ENCODE results near the gene HSPA12A. TPM values are rescaled to one million over a fixed set of nuclear protein-coding genes. Genes with fewer than 3 reads are reported as not detected.

Gene HSPA12A
- total RNA-seq, 1 experiment from 2014 or later = 2.4 TPM

- Mint-ChIP-seq H3K27me3 (ENCODE audit: unreplicated experiment) (peaks cover 25% of the 10 kb centered on the region), H3K4me1 (ENCODE audit: low read depth, unreplicated experiment) (peaks cover 8% of the 10 kb centered on the region), H3K9me3 (ENCODE audit: low read depth, unreplicated experiment) (no peaks in the 10 kb centered on the region), H3K27ac (ENCODE audit: unreplicated experiment) (no peak overlapping the region), H3K4me3 (ENCODE audit: low read depth, unreplicated experiment) (no peak overlapping the region), H3K36me3 (ENCODE audit: insufficient read depth, unreplicated experiment) (no peaks in the 10 kb centered on the region)
- CTCF ChIA-PET = no interaction called here
- TF ChIP-seq CTCF (IDR thresholded peaks at IDR 0.05; ENCODE audit: unreplicated experiment) = no peak
- intact Hi-C loops (cut with micrococcal nuclease; ENCODE audit: unreplicated experiment) = no loop called here
- DNase-seq = no peak
- BruUV-seq (replicated peaks) = no TSS peak
Observed at GRCh38 chr10:116718058-116718457, 24.3 kb downstream of the HSPA12A start.

DNA sequence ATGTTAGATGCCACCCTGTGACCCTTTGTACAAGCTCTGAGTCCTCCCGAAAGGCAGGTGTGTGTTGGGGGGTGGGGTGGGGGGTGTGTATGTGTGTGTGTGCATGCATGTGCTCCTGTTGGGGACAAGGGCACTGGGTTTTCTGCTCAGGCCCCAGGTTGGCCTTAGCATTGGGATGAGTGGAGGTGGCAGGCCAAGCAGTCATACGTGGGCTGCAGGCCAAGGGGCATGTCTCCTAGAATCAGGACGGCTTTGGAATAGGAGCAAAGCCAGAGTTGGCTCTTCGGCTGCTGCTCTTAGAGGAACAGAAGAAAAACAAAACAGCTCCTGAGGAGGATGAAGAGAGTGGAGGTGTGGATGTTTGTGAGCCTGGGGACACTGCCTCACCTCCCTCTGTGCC lies 26.0 kb downstream of the HSPA12A start:
- Mint-ChIP-seq H3K27me3 (ENCODE audit: unreplicated experiment) (peaks cover 25% of the 10 kb centered on the region), H3K4me1 (ENCODE audit: low read depth, unreplicated experiment) (peaks cover 8% of the 10 kb centered on the region), H3K4me3 (ENCODE audit: low read depth, unreplicated experiment) (no peak overlapping the region), H3K9me3 (ENCODE audit: low read depth, unreplicated experiment) (no peaks in the 10 kb centered on the region), H3K27ac (ENCODE audit: unreplicated experiment) (no peak overlapping the region), H3K36me3 (ENCODE audit: insufficient read depth, unreplicated experiment) (no peaks in the 10 kb centered on the region)
- CTCF ChIA-PET = no interaction called here
- no peak for TF ChIP-seq CTCF (IDR thresholded peaks at IDR 0.05; ENCODE audit: unreplicated experiment)
- intact Hi-C loops (cut with micrococcal nuclease; ENCODE audit: unreplicated experiment) = no loop called here
- DNase-seq = no peak
- no TSS peak for BruUV-seq (replicated peaks)

GRCh38 chr10:116715839-116716377 lies 26.5 kb downstream of the HSPA12A start:
- DNase-seq = no peak
- H3K27me3 Mint-ChIP-seq (ENCODE audit: unreplicated experiment) = peaks cover 25% of the 10 kb centered on the region
- peaks cover 6% of the 10 kb centered on the region for H3K4me1 Mint-ChIP-seq (ENCODE audit: low read depth, unreplicated experiment)
- H3K9me3 Mint-ChIP-seq (ENCODE audit: low read depth, unreplicated experiment) = no peaks in the 10 kb centered on the region
- BruUV-seq (replicated peaks) = no TSS peak
- no peak for TF ChIP-seq CTCF (IDR thresholded peaks at IDR 0.05; ENCODE audit: unreplicated experiment)
- no peaks in the 10 kb centered on the region for H3K36me3 Mint-ChIP-seq (ENCODE audit: insufficient read depth, unreplicated experiment)
- no peak overlapping the region for H3K27ac Mint-ChIP-seq (ENCODE audit: unreplicated experiment)
- no peak overlapping the region for H3K4me3 Mint-ChIP-seq (ENCODE audit: low read depth, unreplicated experiment)
- CTCF ChIA-PET = no interaction called here
- intact Hi-C loops (cut with micrococcal nuclease; ENCODE audit: unreplicated experiment) = no loop called here

DNA sequence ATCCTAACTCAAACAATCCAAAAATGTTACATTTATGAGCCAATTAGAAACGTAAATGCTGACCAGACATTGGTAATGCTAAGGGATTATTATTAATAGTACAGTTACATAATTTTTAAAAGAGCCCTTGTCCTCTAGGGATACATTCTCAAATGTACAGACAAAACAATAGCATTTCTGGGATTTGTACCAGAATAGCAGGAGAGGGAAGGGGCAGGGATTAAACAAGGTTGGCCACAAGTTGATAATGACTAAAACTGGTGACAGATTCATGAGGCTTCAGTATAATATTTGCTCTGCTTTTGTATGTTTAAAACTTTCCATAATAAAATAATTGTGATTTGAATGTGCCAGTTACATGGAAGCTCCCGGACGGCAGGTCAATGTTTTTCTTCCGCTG lies 27.0 kb downstream of the HSPA12A start:
- Mint-ChIP-seq H3K27me3 (ENCODE audit: unreplicated experiment) (peaks cover 25% of the 10 kb centered on the region), H3K4me1 (ENCODE audit: low read depth, unreplicated experiment) (peaks cover under 1% of the 10 kb centered on the region), H3K36me3 (ENCODE audit: insufficient read depth, unreplicated experiment) (no peaks in the 10 kb centered on the region), H3K9me3 (ENCODE audit: low read depth, unreplicated experiment) (no peaks in the 10 kb centered on the region), H3K27ac (ENCODE audit: unreplicated experiment) (no peak overlapping the region), H3K4me3 (ENCODE audit: low read depth, unreplicated experiment) (no peak overlapping the region)
- BruUV-seq (replicated peaks) = no TSS peak
- intact Hi-C loops (cut with micrococcal nuclease; ENCODE audit: unreplicated experiment) = no loop called here
- CTCF ChIA-PET = no interaction called here
- DNase-seq = no peak
- TF ChIP-seq CTCF (IDR thresholded peaks at IDR 0.05; ENCODE audit: unreplicated experiment) = no peak
